Fibroblast of skin of back (primary cell): ENCODE results near the gene SLC9A4.
A peak's percentile ranks its signal among the peaks of the same experiment; 100 is the strongest.

ENCODE experiments used
- DNase-seq: peaks from one replicate; pipeline ENCODE4 v3.0.0-alpha.2; 2013

SLC9A4 gene

GRCh38 chr2:102455061-102455670 is 17.9 kb upstream of the SLC9A4 start:
- no peak for DNase-seq

- DNase-seq, result no peak
Measured at GRCh38 chr2:102460467-102460866, 12.6 kb upstream of the SLC9A4 start.

GRCh38 chr2:102461188-102461587 is 11.8 kb upstream of the SLC9A4 start:
- no peak for DNase-seq

GRCh38 chr2:102463160-102463559 is 9.9 kb upstream of the SLC9A4 start:
- no peak for DNase-seq

- no peak for DNase-seq
Measured at GRCh38 chr2:102470168-102470567, 2.9 kb upstream of the SLC9A4 start.

GRCh38 chr2:102473631-102474030 is 605 bp downstream of the SLC9A4 start:
- DNase-seq, result no peak

- DNase-seq, result no peak
Measured at GRCh38 chr2:102474785-102475184, 1.8 kb downstream of the SLC9A4 start.

GRCh38 chr2:102478686-102479470 is 5.9 kb downstream of the SLC9A4 start:
- DNase-seq, result no peak

GRCh38 chr2:102480285-102481195 is 7.5 kb downstream of the SLC9A4 start:
- DNase-seq, result no peak

- DNase-seq, result no peak
Measured at GRCh38 chr2:102481931-102482330, 8.9 kb downstream of the SLC9A4 start.

GRCh38 chr2:102483086-102483485 is 10.1 kb downstream of the SLC9A4 start:
- no peak for DNase-seq

GRCh38 chr2:102484310-102485061 is 11.5 kb downstream of the SLC9A4 start:
- no peak for DNase-seq

GRCh38 chr2:102485147-102485785 is 12.2 kb downstream of the SLC9A4 start:
- DNase-seq, result no peak

GRCh38 chr2:102486941-102487702 is 14.1 kb downstream of the SLC9A4 start:
- DNase-seq, result peak; percentile 4

GRCh38 chr2:102487761-102488462 is 14.9 kb downstream of the SLC9A4 start:
- DNase-seq, result peak; percentile 82

GRCh38 chr2:102489646-102490045 is 16.6 kb downstream of the SLC9A4 start:
- no peak for DNase-seq

- DNase-seq, result no peak
Measured at GRCh38 chr2:102492006-102492405, 19.0 kb downstream of the SLC9A4 start.

GRCh38 chr2:102494570-102494969 is 21.5 kb downstream of the SLC9A4 start:
- no peak for DNase-seq

GRCh38 chr2:102498414-102498813 is 25.4 kb downstream of the SLC9A4 start:
- DNase-seq, result no peak

- DNase-seq, result no peak
Measured at GRCh38 chr2:102499558-102499957, 26.5 kb downstream of the SLC9A4 start.
